Adipose tissue (tissue), 3 donors: ENCODE measurements around the gene PPP6R1. TPM values are rescaled to one million over a fixed set of nuclear protein-coding genes. Genes with fewer than 3 reads are reported as not detected.

ENCODE experiments used
- H3K27ac ChIP-seq: one replicate; pipeline ENCODE4 v1.5.1; 2013; ENCODE audit warnings: low read depth, low read length
- WGBS, 3 donors: extraction: QIAGEN DNeasy Blood & Tissue Kit; methylation state at CpG; one replicate each; pipeline ENCODE4 v1.1.7; 2013; 5-methylcytosine and 5-hydroxymethylcytosine counted together
- polyA plus RNA-seq, 3 donors: library from polyadenylated mRNA; stranded (reverse); fragments of 200-250 nt; gene quantifications; one replicate each; pipeline ENCODE4 v1.2.3, GENCODE V29; 2013
- donor health status: healthy with polysubstance abuse.
- donor health status: Bipolar disorder and iron deficiency.
- donor health status: healthy.

PPP6R1 gene
- polyA plus RNA-seq, 3 donors, result 12.9 to 31.3 (median 27.6) TPM

DNA sequence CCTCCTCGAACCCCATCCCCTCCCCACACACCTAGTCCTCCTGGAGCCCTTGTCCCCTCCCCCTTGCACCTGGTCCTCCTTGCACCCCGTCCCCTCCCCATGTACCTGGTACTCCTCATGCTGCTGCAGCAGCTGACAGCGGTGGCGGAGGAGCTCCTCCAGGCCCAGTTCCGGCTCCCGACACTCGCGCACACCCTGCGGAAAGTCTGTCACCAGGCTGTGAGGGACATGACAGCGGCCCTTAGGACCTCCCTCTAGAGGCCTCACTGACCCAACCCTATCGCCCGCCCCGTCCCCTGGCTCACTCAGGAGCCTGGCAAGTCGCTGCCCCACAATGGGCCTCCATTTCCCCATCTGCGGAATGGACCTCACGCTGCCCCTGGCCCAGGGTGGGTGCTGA lies 6.4 kb upstream of the PPP6R1 start:
- H3K27ac ChIP-seq, result no peak overlapping the region
- 89 to 95% (median 90%) methylated on average over 16 of the region's 16 CpGs for WGBS, 3 donors

DNA sequence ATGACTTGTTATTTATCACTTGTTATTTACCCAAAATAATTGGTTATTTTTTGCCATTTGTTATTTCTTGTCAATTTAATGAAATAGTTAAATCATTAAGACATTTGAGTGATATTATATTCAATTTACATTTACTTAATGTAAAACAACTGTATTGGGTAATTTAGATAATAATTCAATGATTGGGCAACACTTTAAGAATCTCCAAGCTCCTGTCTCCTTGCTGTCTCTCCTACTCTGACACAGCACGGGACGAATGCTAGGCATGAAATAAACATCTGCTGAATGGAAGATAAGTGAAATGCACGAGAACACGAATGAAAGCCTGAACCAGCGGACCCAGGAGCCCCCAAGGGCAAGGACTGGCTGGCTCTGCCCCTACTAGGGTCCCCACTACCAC lies 5.7 kb upstream of the PPP6R1 start:
- no peak overlapping the region for H3K27ac ChIP-seq
- 87 to 94% (median 87%) methylated on average over 5 of the region's 5 CpGs for WGBS, 3 donors

DNA sequence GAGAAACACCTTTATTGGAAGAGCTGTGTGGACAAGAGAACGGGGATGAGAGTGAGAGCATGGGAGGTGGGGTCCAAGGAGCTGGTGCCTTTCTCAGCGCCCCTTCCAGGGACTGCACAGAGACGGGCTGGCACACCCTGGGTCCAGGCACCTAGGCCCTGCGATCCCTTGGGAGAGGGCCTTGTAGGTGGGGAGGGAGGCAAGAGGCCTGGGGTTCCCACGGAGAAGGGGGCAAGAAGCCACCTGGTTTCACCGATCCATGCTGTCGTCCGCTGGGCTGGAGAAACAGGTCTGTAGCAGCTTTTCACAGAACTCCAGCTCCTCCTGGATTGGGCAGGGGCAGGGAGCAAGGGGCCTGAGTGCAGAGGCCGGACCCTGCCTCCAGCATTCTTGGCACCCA lies 3.5 kb upstream of the PPP6R1 start:
- H3K27ac ChIP-seq, result no peak overlapping the region
- WGBS, 3 donors, result 91 to 95% (median 91%) methylated on average over 8 to 9 of the region's 9 CpGs

DNA sequence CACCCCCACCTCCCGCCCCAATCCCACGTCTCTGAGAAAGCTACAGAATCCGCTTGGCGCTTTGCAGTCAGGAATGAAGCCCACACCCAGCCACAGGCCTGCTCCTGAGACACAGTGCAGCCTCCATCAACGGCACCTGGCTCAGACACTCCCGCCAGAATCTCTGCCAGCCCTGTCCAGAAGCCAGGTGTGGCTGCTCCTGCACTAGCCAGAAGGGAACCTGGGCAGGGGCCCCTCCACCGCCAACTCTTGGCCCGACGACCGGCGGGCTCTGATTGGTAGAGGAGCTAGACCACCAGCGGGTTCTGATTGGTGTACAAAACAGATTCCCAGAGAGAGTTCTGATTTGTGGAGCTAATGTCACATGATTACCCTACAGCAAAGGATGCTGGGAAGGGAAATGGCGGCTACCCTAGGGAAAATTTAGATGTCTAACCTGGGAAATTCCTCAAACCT lies 2.9 kb upstream of the PPP6R1 start:
- WGBS, 3 donors, result 88 to 94% (median 92%) methylated on average over 13 of the region's 13 CpGs
- no peak overlapping the region for H3K27ac ChIP-seq

DNA sequence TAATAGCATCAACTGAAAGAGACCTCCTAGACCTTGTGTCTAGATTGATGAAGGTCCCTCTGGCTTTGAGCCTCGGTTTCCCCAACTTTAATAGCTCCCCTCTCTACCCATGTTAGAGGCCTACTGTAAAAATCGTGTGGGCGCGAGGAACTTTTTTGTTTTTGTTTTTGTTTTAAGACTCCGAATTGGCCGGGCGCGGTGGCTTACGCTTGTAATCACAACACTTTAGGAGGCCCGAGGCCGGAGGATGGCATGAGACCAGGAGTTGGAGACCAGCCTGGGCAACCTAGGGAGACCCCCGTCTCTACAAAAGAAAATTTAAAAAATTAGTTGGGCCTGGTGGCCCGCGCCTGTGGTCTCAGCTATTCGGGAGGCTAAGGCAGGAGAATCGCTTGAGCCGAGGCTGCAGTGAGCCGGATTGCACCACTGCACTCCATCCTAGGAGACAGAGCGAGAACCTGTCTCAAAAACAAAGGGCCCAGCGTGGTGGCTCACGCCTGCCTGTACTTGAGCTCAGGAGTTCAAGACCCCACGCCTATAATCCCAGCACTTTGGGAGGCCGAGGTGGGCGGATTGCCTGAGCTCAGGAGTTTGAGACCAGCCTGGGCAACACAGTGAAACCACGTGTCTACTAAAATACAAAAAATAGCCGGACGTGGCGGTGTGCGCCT lies 858 bp upstream of the PPP6R1 start:
- 39 to 47% (median 46%) methylated on average over 29 of the region's 29 CpGs for WGBS, 3 donors
- no peak overlapping the region for H3K27ac ChIP-seq

DNA sequence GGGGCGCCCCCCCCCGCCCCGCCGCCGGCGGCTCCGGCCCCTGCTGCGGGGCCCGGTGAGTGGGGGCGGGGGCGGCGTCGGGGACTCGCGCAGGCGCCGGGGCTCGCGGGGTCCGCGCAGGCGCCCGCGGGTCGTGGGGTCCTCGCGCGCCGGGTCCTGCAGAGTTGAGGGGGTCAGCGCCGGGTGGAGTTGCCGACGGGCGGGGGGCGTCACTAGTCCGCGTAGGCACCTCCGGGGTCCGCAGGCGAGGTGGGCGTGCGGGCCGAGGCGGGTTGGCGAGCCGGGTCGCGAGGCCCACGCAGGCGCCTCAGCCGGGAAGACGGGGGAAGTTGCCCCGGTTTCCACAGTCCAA lies 365 bp downstream of the PPP6R1 start:
- no peak overlapping the region for H3K27ac ChIP-seq
- WGBS, 3 donors, result 0 to 1% (median 1%) methylated on average over 23 to 53 of the region's 53 CpGs

DNA sequence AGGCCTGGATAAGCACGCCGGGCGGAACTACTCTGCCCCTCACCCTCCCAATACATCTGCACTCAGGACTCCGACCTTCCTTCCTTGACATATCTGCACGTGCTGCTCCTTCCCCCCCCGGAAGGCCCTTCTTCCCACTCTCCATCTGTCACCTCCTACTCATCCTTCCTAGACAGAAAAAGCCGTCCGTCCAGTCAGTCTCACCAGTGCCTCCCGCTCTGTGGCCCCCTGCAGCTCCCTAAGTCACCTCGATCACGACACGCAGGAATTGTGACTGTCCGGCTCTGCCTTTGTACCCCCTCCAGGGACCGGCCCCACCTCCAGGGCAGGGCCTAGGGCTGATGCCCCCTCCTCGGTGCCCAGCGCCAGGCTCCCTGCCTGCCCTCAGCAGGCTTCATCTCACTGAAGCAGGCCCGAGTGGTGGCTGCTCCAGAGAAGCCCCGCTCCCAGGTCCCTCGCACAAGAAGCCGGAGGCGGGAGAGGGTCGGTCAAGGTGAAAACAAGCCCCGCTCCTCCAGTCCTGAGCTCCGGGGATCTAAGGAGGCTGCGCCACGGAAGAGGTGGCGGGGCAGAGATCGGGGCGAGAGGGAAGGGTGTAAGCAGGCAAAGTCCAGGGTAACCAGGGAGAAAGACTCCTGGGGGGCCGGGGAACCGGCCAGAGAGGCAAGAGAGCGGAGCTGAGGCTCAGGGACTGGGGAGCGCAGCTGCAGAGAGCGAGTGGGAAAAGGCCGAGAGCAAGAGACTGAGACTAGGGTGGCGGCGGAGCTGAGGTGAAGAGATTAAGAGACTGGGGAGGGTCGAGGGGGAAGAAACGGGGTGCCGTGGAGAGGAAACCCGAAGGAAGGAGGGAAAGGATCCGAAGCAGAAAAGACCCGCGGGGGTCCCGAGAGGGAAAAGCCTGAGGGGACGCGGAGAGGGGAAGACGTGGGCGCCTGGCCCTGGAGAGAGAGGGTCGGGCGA lies 1.1 kb downstream of the PPP6R1 start:
- 2 to 3% (median 2%) methylated on average over 42 to 51 of the region's 51 CpGs for WGBS, 3 donors
- no peak overlapping the region for H3K27ac ChIP-seq

DNA sequence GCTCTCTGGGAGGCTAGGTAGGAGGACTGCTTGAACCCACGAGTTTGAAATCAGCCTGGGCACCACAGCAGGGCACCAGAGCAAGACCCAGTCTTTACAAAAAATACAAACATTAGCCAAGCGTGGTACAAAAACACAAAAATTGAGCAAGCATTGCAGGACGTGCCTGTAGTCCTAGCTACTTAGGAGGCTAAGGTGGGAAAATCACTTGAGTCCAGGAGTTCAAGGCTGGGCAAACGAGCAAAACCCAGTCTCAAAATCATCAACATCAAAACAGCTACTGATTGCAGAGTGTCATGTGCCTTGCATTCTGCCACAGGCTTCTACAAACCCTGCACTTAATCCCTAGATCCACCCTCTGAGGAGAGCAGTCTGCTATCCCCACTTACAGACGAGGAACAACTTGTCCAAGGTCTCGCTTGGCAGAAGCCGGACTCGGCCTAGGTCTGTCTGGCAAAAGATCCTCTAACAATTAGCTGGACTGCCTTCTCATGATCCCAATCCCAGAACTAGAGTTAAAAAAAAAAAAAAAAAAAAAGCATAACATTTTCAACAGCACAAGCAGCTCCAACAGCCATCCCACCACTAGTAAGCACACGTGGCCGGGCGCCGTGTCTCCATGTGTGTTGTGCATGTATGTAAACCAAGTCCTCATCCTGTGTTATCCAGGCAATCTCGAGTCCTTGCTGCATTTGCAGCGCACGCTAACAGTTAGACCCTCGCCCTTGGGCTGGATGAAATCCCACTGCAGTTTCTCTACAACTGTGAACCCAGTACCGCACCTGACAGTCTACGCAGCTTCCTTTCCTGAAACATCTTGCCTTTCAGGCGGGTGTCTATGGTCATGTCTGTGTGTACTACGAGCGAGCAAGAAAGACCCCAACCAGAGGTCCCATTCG lies 2.0 kb downstream of the PPP6R1 start:
- H3K27ac ChIP-seq, result no peak overlapping the region
- 35 to 38% (median 35%) methylated on average over 22 of the region's 22 CpGs for WGBS, 3 donors

DNA sequence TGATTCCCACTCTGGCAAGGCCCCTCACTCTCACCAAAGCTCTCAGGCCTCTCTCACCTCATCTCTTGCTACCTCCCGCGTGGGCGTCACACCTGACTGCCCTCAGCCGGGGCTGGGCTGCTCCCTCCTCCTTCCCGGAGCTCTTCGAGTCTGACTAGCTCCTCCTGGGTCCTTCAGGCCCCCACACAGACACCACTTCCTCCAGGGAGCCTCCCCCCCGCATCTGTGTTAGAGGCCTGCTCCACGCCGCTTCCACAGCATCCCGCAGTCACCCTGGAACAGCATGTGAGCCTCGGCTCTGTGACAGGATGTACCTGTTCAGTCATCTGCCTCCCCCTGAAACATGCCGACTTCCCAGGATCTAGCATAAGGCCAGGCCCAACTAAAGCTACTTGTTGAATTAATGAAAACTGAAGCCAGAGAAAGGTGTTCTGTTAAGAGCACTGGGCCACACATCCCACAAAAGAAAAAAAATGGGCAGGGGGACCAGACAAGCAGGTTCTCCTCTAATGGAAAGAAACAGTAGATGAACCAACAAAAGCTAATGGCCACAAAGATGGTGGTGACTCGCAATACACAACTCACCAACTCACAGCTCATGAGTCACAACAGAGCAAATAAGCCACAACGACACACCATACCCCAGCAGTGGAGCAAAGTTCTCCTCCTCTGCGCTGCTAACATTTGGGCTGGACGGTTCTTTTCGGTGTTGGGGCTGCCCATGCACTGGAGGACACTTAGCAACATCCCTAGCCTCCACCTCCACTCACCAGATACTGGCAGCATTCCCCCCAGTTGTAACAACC lies 3.0 kb downstream of the PPP6R1 start:
- no peak overlapping the region for H3K27ac ChIP-seq
- WGBS, 3 donors, result 43 to 60% (median 55%) methylated on average over 17 of the region's 17 CpGs

DNA sequence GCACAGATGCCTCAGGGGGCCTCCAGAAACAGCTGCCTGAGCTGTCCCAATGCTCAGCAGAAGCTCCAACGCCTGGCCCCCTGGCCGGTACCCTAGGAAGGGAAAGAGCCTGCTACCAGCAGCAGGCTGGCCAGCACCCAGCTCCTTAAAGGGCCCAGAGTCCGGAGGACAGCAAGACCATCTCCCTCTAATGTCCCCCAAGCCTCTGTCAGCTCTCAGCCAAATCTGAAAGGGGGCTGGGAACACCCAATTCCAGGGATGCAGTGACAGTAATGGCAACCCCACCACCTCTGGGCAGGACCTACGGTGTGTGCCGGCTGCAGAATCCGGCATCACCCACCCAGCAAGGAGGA lies 4.2 kb downstream of the PPP6R1 start:
- 25 to 62% (median 42%) methylated on average over 6 of the region's 6 CpGs for WGBS, 3 donors
- no peak overlapping the region for H3K27ac ChIP-seq

DNA sequence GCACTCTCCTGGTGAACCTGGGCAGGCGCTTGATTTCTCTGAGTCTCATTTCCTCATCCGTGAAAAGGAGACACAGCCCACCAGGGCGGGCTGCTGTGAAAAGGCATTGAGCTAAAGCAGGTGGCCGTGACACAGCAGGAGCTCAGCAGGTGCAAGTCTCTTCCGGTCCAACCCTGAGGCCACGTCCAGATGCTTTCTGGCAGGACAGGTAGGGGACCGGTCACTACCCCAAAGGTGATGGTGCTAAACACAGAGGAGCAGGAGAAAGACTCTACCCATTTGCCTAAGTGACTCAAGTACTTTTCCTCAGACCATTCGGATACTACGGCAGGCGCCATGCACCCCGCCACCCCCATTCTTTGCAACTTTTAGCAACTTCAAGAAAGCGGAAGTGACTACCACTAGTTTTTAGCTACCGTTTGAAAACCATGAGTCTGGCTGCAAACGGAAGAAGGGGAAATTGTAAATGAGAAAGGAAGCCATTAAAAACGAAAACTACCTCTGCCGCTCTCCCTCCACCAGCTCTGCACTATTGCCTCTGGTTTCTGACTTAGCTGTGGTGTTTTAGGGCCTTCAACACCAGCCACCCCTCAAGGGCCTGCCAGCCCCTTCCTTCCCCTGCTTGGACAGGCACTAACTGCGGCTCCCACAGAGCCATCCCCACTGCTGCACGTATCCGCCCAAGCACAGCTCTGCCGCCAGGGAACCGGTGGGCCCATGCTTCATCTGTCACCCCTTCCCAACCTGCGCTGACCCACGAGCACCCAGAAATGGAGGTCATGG lies 4.8 kb downstream of the PPP6R1 start:
- H3K27ac ChIP-seq, result no peak overlapping the region
- 36 to 63% (median 42%) methylated on average over 23 of the region's 23 CpGs for WGBS, 3 donors

DNA sequence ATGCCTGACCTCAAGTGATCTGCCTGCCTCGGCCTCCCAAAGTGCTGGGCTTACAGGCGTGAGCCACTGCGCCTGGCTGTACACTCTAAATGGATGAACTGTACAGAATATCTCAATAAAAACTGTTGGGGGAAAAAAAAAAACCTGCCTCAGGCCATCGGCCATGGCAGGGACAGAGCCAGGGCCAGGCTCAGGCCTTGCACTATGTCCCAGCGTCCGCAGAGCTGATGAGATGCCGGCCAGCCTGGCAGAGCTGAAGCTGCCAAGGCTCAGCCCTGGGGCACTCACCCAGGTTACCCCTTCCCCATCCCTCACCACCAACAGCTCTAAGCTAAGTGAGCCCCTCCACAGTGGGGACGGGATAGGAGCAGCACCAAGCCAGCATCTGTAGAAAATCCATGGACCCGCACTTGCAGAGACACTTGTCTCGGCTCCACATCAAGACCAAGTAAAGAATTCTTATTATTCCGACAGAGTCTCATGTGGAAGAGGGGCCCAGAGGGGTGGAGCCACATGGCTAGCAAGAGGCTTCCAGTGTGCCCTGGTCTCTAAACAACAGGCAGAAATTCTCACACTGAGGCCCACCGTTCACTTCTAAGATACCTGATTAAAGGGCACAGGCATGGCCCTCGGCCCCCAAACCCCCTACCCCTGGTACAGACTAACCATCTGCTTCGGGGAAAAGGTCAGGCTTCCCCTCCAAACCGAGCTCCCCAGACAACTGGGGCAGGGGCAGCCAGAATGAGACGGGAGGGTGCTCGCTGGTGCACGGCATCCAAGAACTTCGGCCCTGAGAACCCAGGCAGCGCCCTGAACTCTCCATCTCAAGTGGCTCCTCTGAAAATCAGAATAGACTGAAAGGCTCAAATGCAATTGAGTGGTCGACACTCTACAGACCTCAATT lies 5.8 kb downstream of the PPP6R1 start:
- H3K27ac ChIP-seq, result no peak overlapping the region
- WGBS, 3 donors, result 65 to 81% (median 70%) methylated on average over 21 of the region's 21 CpGs

DNA sequence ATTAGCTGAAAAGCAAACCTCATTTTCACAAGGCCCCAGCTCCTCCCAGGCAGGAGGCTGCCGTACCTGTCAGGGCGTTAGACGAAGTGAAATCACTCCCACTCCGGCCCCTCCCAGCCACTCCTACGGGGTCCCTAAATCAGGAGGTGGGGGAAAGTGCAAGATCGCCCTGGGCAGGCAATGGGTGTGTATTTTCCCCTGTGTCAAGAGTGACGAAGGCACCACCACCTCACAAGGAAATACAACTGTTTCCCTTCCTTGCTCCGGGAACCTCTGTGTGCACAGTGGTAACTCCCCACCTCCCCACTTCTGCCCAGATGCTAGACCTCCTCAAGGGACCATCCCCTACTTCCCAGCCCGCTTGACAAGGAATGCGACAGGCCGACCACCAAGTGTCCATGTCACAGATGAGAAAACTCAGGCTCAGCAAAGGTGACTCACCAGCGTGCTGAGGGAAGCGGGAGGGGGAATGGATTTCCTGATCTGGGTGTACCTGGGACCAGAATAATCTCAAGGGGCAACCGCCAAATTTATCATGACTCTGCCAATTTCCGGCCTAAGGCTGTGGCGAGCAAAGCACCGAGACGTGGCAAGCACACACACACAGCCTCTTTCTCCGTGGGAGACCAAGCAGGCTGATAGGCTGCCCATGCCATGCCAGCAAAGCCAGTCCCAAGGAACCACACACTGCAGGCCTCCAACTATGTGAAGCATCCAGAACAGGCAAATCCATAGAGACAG lies 7.3 kb downstream of the PPP6R1 start:
- 30 to 71% (median 42%) methylated on average over 19 of the region's 19 CpGs for WGBS, 3 donors
- H3K27ac ChIP-seq, result no peak overlapping the region

DNA sequence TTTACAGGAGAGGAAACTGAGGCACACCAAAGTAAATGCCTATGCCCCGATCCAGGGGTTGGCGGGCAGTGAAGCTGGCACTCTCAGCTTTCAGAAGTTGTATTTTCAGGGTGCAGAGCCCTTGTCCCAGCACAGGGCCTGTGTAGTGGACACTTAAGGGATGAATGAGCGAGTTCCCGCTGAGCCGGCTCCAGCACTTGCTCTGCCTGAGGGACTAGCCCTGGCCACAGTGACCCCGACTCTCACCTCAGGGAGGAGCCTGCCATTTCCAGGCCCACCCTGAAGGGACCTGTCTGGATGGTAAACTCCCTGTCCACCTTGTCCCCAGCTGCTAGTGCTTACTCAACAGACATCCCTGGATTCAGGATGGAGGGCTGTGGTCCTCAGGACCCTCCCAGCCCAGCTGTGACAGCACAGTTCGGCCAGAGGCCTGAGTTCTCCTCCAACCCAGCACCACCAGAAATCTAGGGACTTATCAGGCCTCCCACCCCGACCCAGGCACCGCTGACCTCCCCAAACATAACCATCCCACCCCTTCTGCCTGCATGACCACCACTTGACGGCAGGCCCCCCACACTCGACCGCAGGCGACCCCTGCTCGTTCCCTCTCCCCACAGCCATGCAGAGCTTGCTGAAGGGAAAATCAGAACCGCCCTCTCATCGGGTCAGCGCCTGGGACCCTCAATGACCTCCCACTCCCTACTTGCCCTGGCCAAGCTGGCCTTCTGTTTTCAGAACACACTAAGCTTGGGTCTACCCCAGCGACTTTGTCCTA lies 8.4 kb downstream of the PPP6R1 start:
- no peak overlapping the region for H3K27ac ChIP-seq
- WGBS, 3 donors, result 89 to 94% (median 91%) methylated on average over 18 of the region's 18 CpGs

DNA sequence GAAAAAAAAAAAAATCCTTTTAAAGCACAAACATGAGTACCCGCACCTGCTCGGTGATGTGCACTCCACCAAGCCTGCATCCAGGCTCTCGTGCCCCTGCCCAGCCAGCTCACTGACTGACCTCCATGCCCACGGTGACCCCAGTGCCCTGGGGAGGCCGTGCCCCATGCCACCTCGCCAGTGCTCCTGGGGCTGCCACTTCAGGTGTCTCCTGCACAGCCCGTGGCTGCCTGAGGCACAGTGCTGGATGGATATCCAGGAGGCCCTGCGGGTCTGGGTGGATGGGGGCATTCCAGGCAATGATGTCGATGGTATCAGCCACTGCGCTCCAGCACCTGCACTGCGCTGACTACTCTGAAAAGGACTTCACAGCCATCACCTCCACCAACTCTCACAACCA lies 9.0 kb downstream of the PPP6R1 start:
- no peak overlapping the region for H3K27ac ChIP-seq
- 88 to 90% (median 89%) methylated on average over 11 of the region's 11 CpGs for WGBS, 3 donors
